ENCODE data around the gene ELMOD1.

Gene ELMOD1

DNA sequence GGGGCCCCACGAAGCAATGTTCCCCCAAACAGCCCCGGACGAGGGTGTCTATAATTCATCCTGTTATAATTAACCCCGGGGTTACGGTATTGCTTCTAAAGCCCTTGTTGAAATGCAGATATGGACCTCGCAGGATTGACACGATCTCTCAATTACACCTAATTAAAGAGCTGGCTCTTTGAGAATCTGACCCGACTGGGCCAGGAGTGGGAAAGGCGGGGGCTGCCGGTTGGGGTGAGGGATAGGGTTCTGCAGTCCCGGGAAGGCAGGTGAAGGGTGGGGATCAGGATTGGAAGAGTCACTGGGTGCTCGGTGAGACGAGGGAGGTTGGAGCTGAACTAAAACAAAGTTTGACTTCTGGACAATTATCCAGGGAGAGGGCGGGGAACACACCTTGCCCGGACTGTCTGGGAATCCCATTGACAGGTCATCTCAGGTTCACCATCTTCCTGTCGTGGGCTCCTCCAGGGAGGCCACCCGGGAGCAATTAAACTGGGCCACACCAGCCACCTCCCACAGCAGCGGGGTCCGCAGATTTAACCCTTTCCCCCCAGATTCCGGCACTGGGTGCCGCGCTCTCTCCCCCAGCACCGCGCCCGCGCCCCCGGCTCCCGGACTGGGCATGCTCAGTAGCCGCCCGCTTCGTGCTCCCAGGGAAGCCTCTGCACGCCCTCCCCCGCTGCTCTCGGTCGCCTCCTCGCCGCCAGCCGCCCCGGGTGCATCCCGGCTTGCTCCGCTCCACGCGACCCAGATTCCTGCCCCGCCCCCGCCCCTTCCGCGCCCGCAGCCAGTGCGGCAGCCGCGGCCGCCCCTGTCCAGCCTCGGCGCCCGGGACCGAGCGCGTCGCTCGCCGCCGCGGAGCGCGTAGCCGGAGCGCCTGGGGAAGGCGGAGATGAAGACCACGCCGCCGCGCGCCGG lies at the start of gene ELMOD1:
Gene ELMOD1, plus strand, starts transcription at position 688 of the 918 bp plus-strand sequence. CDS start 27,043 bp downstream, outside the sequence.
- H3K9me3 ChIP-seq (ENCODE audit: control insufficient read depth, insufficient read depth, low read length), result no peaks in the 10 kb centered on the region
- peak within 1 kb of the TSS; percentile 68 for H3K4me3 ChIP-seq (ENCODE audit: low read length)
- H3K4me1 ChIP-seq (ENCODE audit: control insufficient read depth, low read length), result peaks cover 9% of the 10 kb centered on the region
- TF ChIP-seq, protein P1, sequence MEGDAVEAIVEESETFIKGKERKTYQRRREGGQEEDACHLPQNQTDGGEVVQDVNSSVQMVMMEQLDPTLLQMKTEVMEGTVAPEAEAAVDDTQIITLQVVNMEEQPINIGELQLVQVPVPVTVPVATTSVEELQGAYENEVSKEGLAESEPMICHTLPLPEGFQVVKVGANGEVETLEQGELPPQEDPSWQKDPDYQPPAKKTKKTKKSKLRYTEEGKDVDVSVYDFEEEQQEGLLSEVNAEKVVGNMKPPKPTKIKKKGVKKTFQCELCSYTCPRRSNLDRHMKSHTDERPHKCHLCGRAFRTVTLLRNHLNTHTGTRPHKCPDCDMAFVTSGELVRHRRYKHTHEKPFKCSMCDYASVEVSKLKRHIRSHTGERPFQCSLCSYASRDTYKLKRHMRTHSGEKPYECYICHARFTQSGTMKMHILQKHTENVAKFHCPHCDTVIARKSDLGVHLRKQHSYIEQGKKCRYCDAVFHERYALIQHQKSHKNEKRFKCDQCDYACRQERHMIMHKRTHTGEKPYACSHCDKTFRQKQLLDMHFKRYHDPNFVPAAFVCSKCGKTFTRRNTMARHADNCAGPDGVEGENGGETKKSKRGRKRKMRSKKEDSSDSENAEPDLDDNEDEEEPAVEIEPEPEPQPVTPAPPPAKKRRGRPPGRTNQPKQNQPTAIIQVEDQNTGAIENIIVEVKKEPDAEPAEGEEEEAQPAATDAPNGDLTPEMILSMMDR (IDR thresholded peaks at IDR 0.05; ENCODE audit: low read depth, low read length, poor library complexity, severe bottlenecking), result no peak
- TF ChIP-seq EZH2phosphoT487 (IDR thresholded peaks at IDR 0.05; ENCODE audit: borderline replicate concordance, low read length), result no peak
- no peaks in the 10 kb centered on the region for H3K79me2 ChIP-seq (ENCODE audit: control insufficient read depth, low read length)
- H4K20me1 ChIP-seq (ENCODE audit: control insufficient read depth, insufficient read depth, low read depth, low read length), result no peaks in the 10 kb centered on the region
- no peak within 1 kb of the TSS for H3K27ac ChIP-seq (ENCODE audit: low read depth, low read length)
- H3K36me3 ChIP-seq (ENCODE audit: control insufficient read depth, low read length), result no peaks in the 10 kb centered on the region
- H3K4me2 ChIP-seq (ENCODE audit: low read length), result peak within 1 kb of the TSS; percentile 67
- peaks cover 84% of the 10 kb centered on the region for H3K27me3 ChIP-seq (ENCODE audit: control insufficient read depth, low read length)
- H3F3A ChIP-seq (ENCODE audit: control insufficient read depth, insufficient read depth), result no peaks in the 10 kb centered on the region
- no peaks in the 10 kb centered on the region for H3K9me2 ChIP-seq (replicated peaks; ENCODE audit: control insufficient read depth, low read length)

DNA sequence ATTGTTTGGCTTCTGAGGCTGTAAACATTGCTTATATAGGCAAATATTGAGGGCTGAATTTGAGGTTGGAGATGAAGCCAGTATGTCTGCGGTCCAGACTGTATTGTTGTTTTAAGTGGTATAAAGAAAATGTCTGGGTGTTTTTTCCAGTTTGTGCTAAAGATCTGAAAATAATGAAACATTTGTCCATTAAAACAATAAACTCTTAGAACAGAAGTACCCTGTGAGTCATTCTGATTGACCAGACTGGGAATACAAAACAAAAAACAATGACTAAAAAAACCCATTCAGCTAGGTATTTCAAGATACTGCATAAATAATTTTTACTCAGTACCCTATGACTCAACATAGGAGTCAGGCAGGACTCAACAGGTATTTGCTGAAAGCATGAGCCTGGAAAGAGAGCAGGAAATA lies 45.8 kb upstream of the ELMOD1 start:
- Histone ChIP-seq H3K4me3 (ENCODE audit: low read length) (no peak overlapping the region), H3K27me3 (ENCODE audit: control insufficient read depth, low read length) (no peaks in the 10 kb centered on the region), H3K4me2 (ENCODE audit: low read length) (no peak overlapping the region), H3F3A (ENCODE audit: control insufficient read depth, insufficient read depth) (no peaks in the 10 kb centered on the region), H3K79me2 (ENCODE audit: control insufficient read depth, low read length) (no peaks in the 10 kb centered on the region), H3K27ac (ENCODE audit: low read depth, low read length) (no peak overlapping the region), H4K20me1 (ENCODE audit: control insufficient read depth, insufficient read depth, low read depth, low read length) (no peaks in the 10 kb centered on the region), H3K4me1 (ENCODE audit: control insufficient read depth, low read length) (no peaks in the 10 kb centered on the region), H3K9me2 (replicated peaks; ENCODE audit: control insufficient read depth, low read length) (no peaks in the 10 kb centered on the region), H3K9me3 (ENCODE audit: control insufficient read depth, insufficient read depth, low read length) (no peaks in the 10 kb centered on the region), H3K36me3 (ENCODE audit: control insufficient read depth, low read length) (peaks cover 28% of the 10 kb centered on the region)
- no peak for TF ChIP-seq EZH2phosphoT487 (IDR thresholded peaks at IDR 0.05; ENCODE audit: borderline replicate concordance, low read length)
- TF ChIP-seq, protein P1 (IDR thresholded peaks at IDR 0.05; ENCODE audit: low read depth, low read length, poor library complexity, severe bottlenecking), result no peak

DNA sequence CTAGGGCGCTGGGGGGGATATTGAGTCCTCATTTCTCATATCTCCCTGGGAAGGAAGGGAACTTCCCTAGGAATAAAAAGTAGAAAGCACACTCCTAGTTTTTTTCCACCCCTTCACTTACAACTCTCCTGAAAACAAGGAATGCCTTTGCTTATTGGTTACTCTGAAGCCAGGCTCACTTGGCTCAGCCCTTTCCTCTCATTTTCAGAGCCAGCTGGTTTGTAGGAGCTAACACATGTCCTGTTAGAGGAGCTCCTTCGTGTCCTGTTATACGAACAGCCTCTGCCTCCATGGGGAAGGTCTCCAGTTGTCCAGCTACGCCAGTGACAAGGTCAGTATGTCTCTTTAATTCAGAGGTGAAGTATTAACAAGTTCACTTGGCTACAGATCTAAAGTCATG lies 43.0 kb upstream of the ELMOD1 start:
- no peaks in the 10 kb centered on the region for H3K4me1 ChIP-seq (ENCODE audit: control insufficient read depth, low read length)
- no peaks in the 10 kb centered on the region for H3K9me2 ChIP-seq (replicated peaks; ENCODE audit: control insufficient read depth, low read length)
- H3F3A ChIP-seq (ENCODE audit: control insufficient read depth, insufficient read depth), result no peaks in the 10 kb centered on the region
- H3K9me3 ChIP-seq (ENCODE audit: control insufficient read depth, insufficient read depth, low read length), result no peaks in the 10 kb centered on the region
- H3K27me3 ChIP-seq (ENCODE audit: control insufficient read depth, low read length), result no peaks in the 10 kb centered on the region
- no peak overlapping the region for H3K4me3 ChIP-seq (ENCODE audit: low read length)
- no peaks in the 10 kb centered on the region for H3K79me2 ChIP-seq (ENCODE audit: control insufficient read depth, low read length)
- no peak overlapping the region for H3K4me2 ChIP-seq (ENCODE audit: low read length)
- H4K20me1 ChIP-seq (ENCODE audit: control insufficient read depth, insufficient read depth, low read depth, low read length), result no peaks in the 10 kb centered on the region
- TF ChIP-seq EZH2phosphoT487 (IDR thresholded peaks at IDR 0.05; ENCODE audit: borderline replicate concordance, low read length), result no peak
- TF ChIP-seq, protein P1 (IDR thresholded peaks at IDR 0.05; ENCODE audit: low read depth, low read length, poor library complexity, severe bottlenecking), result no peak
- no peak overlapping the region for H3K27ac ChIP-seq (ENCODE audit: low read depth, low read length)
- peaks cover 47% of the 10 kb centered on the region for H3K36me3 ChIP-seq (ENCODE audit: control insufficient read depth, low read length)

Data from DOHH2 (cell line).